K562 (cell line): ENCODE results near the gene KIF21A.

Experiments
- PATZ1 ChIP-seq: fragments of 250-450 bp; sonication (Bioruptor Pico); IDR thresholded peaks from 2 replicates; pipeline ENCODE4 v1.5.0; 2020; ENCODE audit warnings: mild to moderate bottlenecking, borderline replicate concordance
- SAP30 ChIP-seq: fragments of 200-600 bp; sonication (generic); IDR thresholded peaks from 2 replicates; pipeline ENCODE4 v1.6.1; 2012; ENCODE audit warnings: borderline replicate concordance, low read depth, mild to moderate bottlenecking, moderate library complexity, low read length, control low read depth, inconsistent platforms; ENCODE audit not compliant: insufficient read depth, poor library complexity, severe bottlenecking
- TF ChIP-seq, protein P1 (sequence below): fragments of 450-650 bp; formaldehyde crosslinking; IDR thresholded peaks from 2 replicates; pipeline ENCODE4 v1.4.0; 2022; ENCODE audit warnings: missing genetic modification characterization
- TF ChIP-seq, protein P2 (sequence below), 2 experiments: fragments of 200-800 bp in 1 of 2; sonication (Bioruptor generic) in 1 of 2; sonication (generic) in 1 of 2; formaldehyde crosslinking in 1 of 2; IDR thresholded peaks in 1 of 2; conservative IDR thresholded peaks in 1 of 2; 2 replicates each; pipeline versions ENCODE4 v1.5.0 to v1.6.1; 2016 to 2020; ENCODE audit warnings: missing compliant biosample characterization in 1 of 2, missing genetic modification characterization in 1 of 2, missing genetic modification reagents in 1 of 2

DNA sequence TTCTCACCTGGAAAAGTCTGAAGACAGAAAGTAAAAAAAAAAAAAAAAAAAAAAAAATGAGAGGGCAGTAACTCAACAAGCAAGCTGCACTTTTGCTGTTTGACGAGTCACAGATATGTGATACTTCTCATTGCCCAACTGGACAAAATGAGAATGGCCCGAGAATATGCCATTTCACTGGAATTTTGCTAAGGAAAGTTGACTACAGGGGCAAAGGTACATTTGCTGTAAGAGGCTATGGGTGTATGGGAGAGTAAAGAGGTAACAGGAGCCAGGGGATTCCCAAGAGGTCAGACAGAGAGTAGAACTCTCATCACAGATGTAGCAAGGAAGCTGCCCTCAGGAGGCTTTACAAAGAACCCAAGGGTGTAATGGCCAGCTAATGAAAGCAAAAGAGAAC lies 22.9 kb downstream of the KIF21A start:
- TF ChIP-seq, protein P1, sequence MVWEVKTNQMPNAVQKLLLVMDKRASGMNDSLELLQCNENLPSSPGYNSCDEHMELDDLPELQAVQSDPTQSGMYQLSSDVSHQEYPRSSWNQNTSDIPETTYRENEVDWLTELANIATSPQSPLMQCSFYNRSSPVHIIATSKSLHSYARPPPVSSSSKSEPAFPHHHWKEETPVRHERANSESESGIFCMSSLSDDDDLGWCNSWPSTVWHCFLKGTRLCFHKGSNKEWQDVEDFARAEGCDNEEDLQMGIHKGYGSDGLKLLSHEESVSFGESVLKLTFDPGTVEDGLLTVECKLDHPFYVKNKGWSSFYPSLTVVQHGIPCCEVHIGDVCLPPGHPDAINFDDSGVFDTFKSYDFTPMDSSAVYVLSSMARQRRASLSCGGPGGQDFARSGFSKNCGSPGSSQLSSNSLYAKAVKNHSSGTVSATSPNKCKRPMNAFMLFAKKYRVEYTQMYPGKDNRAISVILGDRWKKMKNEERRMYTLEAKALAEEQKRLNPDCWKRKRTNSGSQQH = no peak
- no peak for TF ChIP-seq SAP30
- no peak for TF ChIP-seq PATZ1 (CRISPR knock-in tag)
- TF ChIP-seq, protein P2, sequence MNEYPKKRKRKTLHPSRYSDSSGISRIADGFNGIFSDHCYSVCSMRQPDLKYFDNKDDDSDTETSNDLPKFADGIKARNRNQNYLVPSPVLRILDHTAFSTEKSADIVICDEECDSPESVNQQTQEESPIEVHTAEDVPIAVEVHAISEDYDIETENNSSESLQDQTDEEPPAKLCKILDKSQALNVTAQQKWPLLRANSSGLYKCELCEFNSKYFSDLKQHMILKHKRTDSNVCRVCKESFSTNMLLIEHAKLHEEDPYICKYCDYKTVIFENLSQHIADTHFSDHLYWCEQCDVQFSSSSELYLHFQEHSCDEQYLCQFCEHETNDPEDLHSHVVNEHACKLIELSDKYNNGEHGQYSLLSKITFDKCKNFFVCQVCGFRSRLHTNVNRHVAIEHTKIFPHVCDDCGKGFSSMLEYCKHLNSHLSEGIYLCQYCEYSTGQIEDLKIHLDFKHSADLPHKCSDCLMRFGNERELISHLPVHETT (CRISPR knock-in tag; conservative IDR thresholded peaks at IDR 0.05 in 1 of 2, IDR thresholded peaks at IDR 0.05 in 1 of 2) = no peak
